Suppressor macrophage (primary cell): ENCODE data around the gene ZPR1.
"Not testable (repeated sequence)": the region's sequence is repeated elsewhere in the genome, so short reads cannot be mapped to it uniquely, and the experiment has no call there.

ENCODE experiments used
- DNase-seq, 4 experiments: peaks; one replicate each; pipeline ENCODE4 v3.0.0-alpha.2; 2020 to 2022

The ZPR1 gene

GRCh38 chr11:116792144-116792868 is 4.5 kb upstream of the ZPR1 start:
- DNase-seq: no peak

GRCh38 chr11:116791813-116792143 is 4.0 kb upstream of the ZPR1 start, which contains the start of gene APOA5:
Gene APOA5, minus strand, starts transcription at chr11:116791879. Its CDS starts 19 bp downstream, at chr11:116791860.
- DNase-seq: no peak

GRCh38 chr11:116791002-116791812 is 3.4 kb upstream of the ZPR1 start:
- DNase-seq: peak; percentile 75 to 89 (median 82)

- DNase-seq: no peak
Measured at GRCh38 chr11:116790167-116791001, 2.6 kb upstream of the ZPR1 start.

GRCh38 chr11:116788975-116789374 is 1.2 kb upstream of the ZPR1 start:
- no peak for DNase-seq

GRCh38 chr11:116788534-116788933 is 711 bp upstream of the ZPR1 start:
- no peak for DNase-seq

GRCh38 chr11:116787436-116787785 is 412 bp downstream of the ZPR1 start:
- DNase-seq: peak in 2 of 4 experiments; percentile 14

- no peak for DNase-seq
Measured at GRCh38 chr11:116786966-116787365, 857 bp downstream of the ZPR1 start.

GRCh38 chr11:116786326-116786725 is 1.5 kb downstream of the ZPR1 start:
- DNase-seq: no peak

GRCh38 chr11:116782728-116783127 is 5.1 kb downstream of the ZPR1 start:
- DNase-seq: no peak

- DNase-seq: no peak
Measured at GRCh38 chr11:116778556-116778955, 9.3 kb downstream of the ZPR1 start.

GRCh38 chr11:116777056-116777455 is 10.8 kb downstream of the ZPR1 start:
- no peak for DNase-seq

GRCh38 chr11:116776522-116776984 is 11.3 kb downstream of the ZPR1 start:
- DNase-seq: no peak

GRCh38 chr11:116775975-116776374 is 11.8 kb downstream of the ZPR1 start:
- no peak for DNase-seq

GRCh38 chr11:116774661-116775060 is 13.2 kb downstream of the ZPR1 start:
- no peak for DNase-seq

- peak; percentile 44 to 70 (median 58) for DNase-seq
Measured at GRCh38 chr11:116773203-116774097, 14.4 kb downstream of the ZPR1 start.

- DNase-seq: peak; percentile 88 to 96 (median 92)
Measured at GRCh38 chr11:116772443-116773202, 15.2 kb downstream of the ZPR1 start, which contains the start of gene BUD13. Gene BUD13, minus strand, starts transcription at chr11:116772987. Its CDS starts 23 bp downstream, at chr11:116772964.

- no peak for DNase-seq
Measured at GRCh38 chr11:116771935-116772334, 15.9 kb downstream of the ZPR1 start.

GRCh38 chr11:116762132-116762531 is 25.7 kb downstream of the ZPR1 start:
- no peak for DNase-seq

GRCh38 chr11:116756044-116756443 is 31.8 kb downstream of the ZPR1 start:
- DNase-seq: not testable (repeated sequence)
